ENCODE data around the gene GGCX. TPM values are rescaled to one million over a fixed set of nuclear protein-coding genes. Genes with fewer than 3 reads are reported as not detected.

GGCX gene
- total RNA-seq, 2 experiments from 2014 or later, result 22.9 to 27.6 TPM

- no peaks in the 10 kb centered on the region for H3K36me3 ChIP-seq (ENCODE audit: insufficient read depth, low read length)
- peaks cover 6% of the 10 kb centered on the region for H3K4me1 ChIP-seq (ENCODE audit: insufficient read depth, low read length)
- Mint-ChIP-seq H3K4me3 (no peak overlapping the region), H3K9me3 (no peaks in the 10 kb centered on the region), H3K27me3 (no peaks in the 10 kb centered on the region), H3K27ac (no peak overlapping the region), H3K36me3 (ENCODE audit: low read depth) (no peaks in the 10 kb centered on the region), H3K4me1 (ENCODE audit: low read depth) (no peaks in the 10 kb centered on the region)
- ATAC-seq (ENCODE audit: poor library complexity) (no peak), DNase-seq (no peak)
- H3K27me3 ChIP-seq (ENCODE audit: control insufficient read depth in 1 of 2, insufficient read depth in 2 of 2, low read length in 2 of 2), result no peaks in the 10 kb centered on the region
- no peak for TF ChIP-seq CTCF (IDR thresholded peaks at IDR 0.05)
- no peak overlapping the region for H3K4me3 ChIP-seq (ENCODE audit: low read length)
- ChIA-PET POLR2A (no interaction called here), CTCF (no interaction called here)
- no peak overlapping the region for H3K27ac ChIP-seq (ENCODE audit: low read depth in 1 of 2, low read length in 2 of 2)
- intact Hi-C loops (cut with DNase I, micrococcal nuclease), result no loop called here
- no peaks in the 10 kb centered on the region for H3K9me3 ChIP-seq (ENCODE audit: control insufficient read depth in 1 of 2, insufficient read depth in 1 of 2, low read length in 2 of 2)
These were observed 33.5 kb downstream of the GGCX start for GRCh38 chr2:85527787-85528186.

GRCh38 chr2:85525567-85525966 lies 35.7 kb downstream of the GGCX start:
- no peaks in the 10 kb centered on the region for H3K36me3 ChIP-seq (ENCODE audit: insufficient read depth, low read length)
- H3K9me3 ChIP-seq (ENCODE audit: control insufficient read depth in 1 of 2, insufficient read depth in 1 of 2, low read length in 2 of 2), result no peaks in the 10 kb centered on the region
- ChIA-PET POLR2A (interaction anchor here (2.8 kb wide), 1 partner anchor 13 kb away, joined by 7 read pairs; the partner anchor contains the start of gene MAT2A), CTCF (no interaction called here)
- peaks cover 6% of the 10 kb centered on the region for H3K4me1 ChIP-seq (ENCODE audit: insufficient read depth, low read length)
- no peak overlapping the region for H3K4me3 ChIP-seq (ENCODE audit: low read length)
- no peak overlapping the region for H3K27ac ChIP-seq (ENCODE audit: low read depth in 1 of 2, low read length in 2 of 2)
- no peak for TF ChIP-seq CTCF (IDR thresholded peaks at IDR 0.05)
- Mint-ChIP-seq H3K4me3 (no peak overlapping the region), H3K4me1 (ENCODE audit: low read depth) (no peaks in the 10 kb centered on the region), H3K27ac (no peak overlapping the region), H3K27me3 (no peaks in the 10 kb centered on the region), H3K9me3 (no peaks in the 10 kb centered on the region), H3K36me3 (ENCODE audit: low read depth) (no peaks in the 10 kb centered on the region)
- H3K27me3 ChIP-seq (ENCODE audit: control insufficient read depth in 1 of 2, insufficient read depth in 2 of 2, low read length in 2 of 2), result no peaks in the 10 kb centered on the region
- DNase-seq (no peak), ATAC-seq (ENCODE audit: poor library complexity) (no peak)
- intact Hi-C loops (cut with DNase I, micrococcal nuclease), result no loop called here

- no peak overlapping the region for H3K4me3 Mint-ChIP-seq
- no peaks in the 10 kb centered on the region for H3K4me1 Mint-ChIP-seq (ENCODE audit: low read depth)
- no peak for DNase-seq
- H3K4me3 ChIP-seq (ENCODE audit: low read length), result no peak overlapping the region
- H3K9me3 Mint-ChIP-seq, result no peaks in the 10 kb centered on the region
- no peaks in the 10 kb centered on the region for H3K9me3 ChIP-seq (ENCODE audit: control insufficient read depth in 1 of 2, insufficient read depth in 1 of 2, low read length in 2 of 2)
- no peak overlapping the region for H3K27ac Mint-ChIP-seq
- H3K36me3 Mint-ChIP-seq (ENCODE audit: low read depth), result no peaks in the 10 kb centered on the region
- no peak for TF ChIP-seq CTCF (IDR thresholded peaks at IDR 0.05)
- no peaks in the 10 kb centered on the region for H3K27me3 ChIP-seq (ENCODE audit: control insufficient read depth in 1 of 2, insufficient read depth in 2 of 2, low read length in 2 of 2)
- CTCF ChIA-PET, result no interaction called here
- POLR2A ChIA-PET, result interaction anchor here (2.8 kb wide), 1 partner anchor 14 kb away, joined by 7 read pairs; the partner anchor contains the start of gene MAT2A
- peaks cover 6% of the 10 kb centered on the region for H3K4me1 ChIP-seq (ENCODE audit: insufficient read depth, low read length)
- no peak overlapping the region for H3K27ac ChIP-seq (ENCODE audit: low read depth in 1 of 2, low read length in 2 of 2)
- H3K27me3 Mint-ChIP-seq, result no peaks in the 10 kb centered on the region
- no peak for ATAC-seq (ENCODE audit: poor library complexity)
- H3K36me3 ChIP-seq (ENCODE audit: insufficient read depth, low read length), result no peaks in the 10 kb centered on the region
- intact Hi-C loops (cut with DNase I, micrococcal nuclease), result no loop called here
These were observed 36.3 kb downstream of the GGCX start for GRCh38 chr2:85525029-85525428.

Measured in CD4-positive, alpha-beta T cell (primary cell).